Cardiac muscle cell (in vitro differentiated cells and primary cell): Measurements from ENCODE around the gene RILPL2. TPM values are rescaled to one million over a fixed set of nuclear protein-coding genes. Genes with fewer than 3 reads are reported as not detected.

Experiments
- DNase-seq, 2 donors: peaks; one replicate each; pipeline versions ENCODE4 v3.0.0 to v3.0.0-alpha.2; 2010 to 2017; ENCODE audit warnings: low read depth in 1 of 2, low spot score in 1 of 2
- H3K27ac ChIP-seq: fragments of 200-600 bp; sonication (generic); 2 replicates; pipeline ENCODE4 v1.5.1; 2016
- H3K27me3 ChIP-seq: fragments of 200-600 bp; sonication (generic); 2 replicates; pipeline ENCODE4 v1.6.0; 2016; ENCODE audit warnings: control low read depth
- H3K36me3 ChIP-seq: fragments of 200-600 bp; sonication (generic); 2 replicates; pipeline ENCODE4 v1.5.1; 2016; ENCODE audit warnings: control low read depth
- H3K4me1 ChIP-seq: fragments of 200-600 bp; sonication (generic); 2 replicates; pipeline ENCODE4 v1.8.1; 2017; ENCODE audit warnings: low read depth, mild to moderate bottlenecking, mixed run types
- H3K4me3 ChIP-seq: fragments of 200-600 bp; sonication (generic); 2 replicates; pipeline ENCODE4 v1.5.1; 2016; ENCODE audit warnings: mild to moderate bottlenecking
- H3K9me3 ChIP-seq: fragments of 200-600 bp; sonication (generic); 2 replicates; pipeline ENCODE4 v1.5.1; 2017; ENCODE audit warnings: low read depth, mild to moderate bottlenecking, control low read depth
- CTCF ChIP-seq: IDR thresholded peaks from 2 replicates; pipeline ENCODE4 v1.5.1; 2012; ENCODE audit warnings: low read depth, mild to moderate bottlenecking, low read length
- polyA plus RNA-seq: library from polyadenylated mRNA; unstranded; fragments of >200 nt; fragmentation: Nextera tagmentation; extraction: Ambion mirVana; gene quantifications from 2 replicates; pipeline ENCODE4 v1.2.1, GENCODE V29; 2016
- total RNA-seq: library from RNA; depleted of rRNA; stranded (reverse); fragments of >200 nt; gene quantifications from 2 replicates; pipeline ENCODE4 v1.2.3, GENCODE V29; 2016

RILPL2 gene
- total and polyA plus RNA-seq, 2 experiments from 2014 or later, result 3.2 to 4.6 TPM

- no peak for TF ChIP-seq CTCF
- Histone ChIP-seq H3K27me3 (no peaks in the 10 kb centered on the region), H3K4me3 (no peak overlapping the region), H3K9me3 (no peaks in the 10 kb centered on the region), H3K4me1 (no peaks in the 10 kb centered on the region), H3K27ac (no peak overlapping the region), H3K36me3 (no peaks in the 10 kb centered on the region)
- DNase-seq, result no peak
Measured at GRCh38 chr12:123446333-123446713, 9.8 kb upstream of the RILPL2 start.

- Histone ChIP-seq H3K4me3 (no peak overlapping the region), H3K27ac (no peak overlapping the region), H3K36me3 (no peaks in the 10 kb centered on the region), H3K4me1 (no peaks in the 10 kb centered on the region), H3K27me3 (no peaks in the 10 kb centered on the region), H3K9me3 (no peaks in the 10 kb centered on the region)
- peak in 1 of 2 donors; percentile 74 for DNase-seq
- TF ChIP-seq CTCF, result no peak
Measured at GRCh38 chr12:123445388-123446332, 9.2 kb upstream of the RILPL2 start.

GRCh38 chr12:123444092-123445026 lies 7.9 kb upstream of the RILPL2 start:
- Histone ChIP-seq H3K27me3 (no peaks in the 10 kb centered on the region), H3K4me1 (no peaks in the 10 kb centered on the region), H3K9me3 (no peaks in the 10 kb centered on the region), H3K4me3 (no peak overlapping the region), H3K27ac (no peak overlapping the region), H3K36me3 (no peaks in the 10 kb centered on the region)
- DNase-seq, result peak in 1 of 2 donors; percentile 74
- TF ChIP-seq CTCF, result no peak

GRCh38 chr12:123442774-123443173 lies 6.3 kb upstream of the RILPL2 start:
- Histone ChIP-seq H3K4me1 (no peaks in the 10 kb centered on the region), H3K4me3 (no peak overlapping the region), H3K27me3 (no peaks in the 10 kb centered on the region), H3K36me3 (no peaks in the 10 kb centered on the region), H3K9me3 (no peaks in the 10 kb centered on the region), H3K27ac (no peak overlapping the region)
- TF ChIP-seq CTCF, result no peak
- DNase-seq, result no peak

- no peak overlapping the region for H3K27ac ChIP-seq
- no peak overlapping the region for H3K4me3 ChIP-seq
- H3K4me1 ChIP-seq, result no peaks in the 10 kb centered on the region
- H3K36me3 ChIP-seq, result no peaks in the 10 kb centered on the region
- no peaks in the 10 kb centered on the region for H3K9me3 ChIP-seq
- no peak for TF ChIP-seq CTCF
- no peak for DNase-seq
- H3K27me3 ChIP-seq, result no peaks in the 10 kb centered on the region
Measured at GRCh38 chr12:123441523-123442164, 5.2 kb upstream of the RILPL2 start.
